Sigmoid colon (tissue), 7 donors: Measurements from ENCODE around the gene HMGCS2. TPM values are rescaled to one million over a fixed set of nuclear protein-coding genes. Genes with fewer than 3 reads are reported as not detected.

ENCODE experiments used
- DNase-seq: peaks from one replicate; pipeline ENCODE4 v3.0.0-alpha.2; 2019
- H3K27ac ChIP-seq, 4 donors: fragments of 200-600 bp; sonication (generic); one replicate each; pipeline ENCODE4 v1.5.1; 2016 to 2019; ENCODE audit warnings: mild to moderate bottlenecking in 1 of 4
- H3K27me3 ChIP-seq, 3 donors: fragments of 200-600 bp; sonication (generic); one replicate each; pipeline ENCODE4 v1.5.1; 2019; ENCODE audit warnings: mild to moderate bottlenecking in 1 of 3
- H3K36me3 ChIP-seq, 4 donors: fragments of 200-600 bp; sonication (generic); one replicate each; pipeline ENCODE4 v1.5.1; 2016 to 2019
- H3K4me1 ChIP-seq, 4 donors: fragments of 200-600 bp; sonication (generic); one replicate each; pipeline ENCODE4 v1.5.1; 2017 to 2019
- H3K4me3 ChIP-seq, 4 donors: fragments of 200-600 bp; sonication (generic); one replicate each; pipeline ENCODE4 v1.5.1; 2017 to 2019; ENCODE audit warnings: mild to moderate bottlenecking in 2 of 4, moderate library complexity in 1 of 4
- H3K9me3 ChIP-seq, 4 donors: fragments of 200-600 bp in 3 of 4; sonication (generic) in 3 of 4; one replicate each; pipeline versions ENCODE4 v1.5.1 to v1.6.1; 2013 to 2019
- EP300 ChIP-seq, 4 donors: sonication (generic); formaldehyde crosslinking; IDR thresholded peaks; one replicate each; pipeline ENCODE4 v1.6.1; 2017; ENCODE audit warnings: antibody characterized with exemption in 4 of 4
- POLR2A ChIP-seq, 2 donors: fragments of 450-650 bp; IDR thresholded peaks; one replicate each; pipeline ENCODE4 v1.6.1; 2016; ENCODE audit warnings: antibody characterized with exemption in 2 of 2, mild to moderate bottlenecking in 2 of 2, moderate library complexity in 2 of 2
- POLR2AphosphoS5 ChIP-seq, 4 donors: sonication (generic); formaldehyde crosslinking; IDR thresholded peaks; one replicate each; pipeline ENCODE4 v1.6.1; 2017; ENCODE audit warnings: antibody characterized with exemption in 4 of 4
- WGBS, 2 donors: extraction: QIAGEN DNeasy Blood & Tissue Kit; methylation state at CpG; one replicate each; pipeline ENCODE4 v1.1.7; 2013; 5-methylcytosine and 5-hydroxymethylcytosine counted together
- intact Hi-C: fragments of 100-400 bp; cut with DNase I; formaldehyde crosslinking; loops from one replicate; pipeline ENCODE4 v1.15.1; 2023
- polyA plus RNA-seq, 3 donors: library from polyadenylated mRNA; stranded (reverse); fragments of 200-250 nt; gene quantifications; one replicate each; pipeline ENCODE4 v1.2.3, GENCODE V29; 2013
- total RNA-seq, 4 donors: library from RNA; depleted of rRNA; stranded (reverse); fragments of >200 nt; gene quantifications; one replicate each; pipeline ENCODE4 v1.1.0, GENCODE V29; 2016
- TF ChIP-seq, protein P1 (sequence below), 4 experiments: fragments of 450-650 bp in 3 of 4; fragments of 200-600 bp in 1 of 4; IDR thresholded peaks; one replicate each; pipeline ENCODE4 v1.5.1; 2016 to 2019; ENCODE audit warnings: antibody characterized with exemption in 4 of 4, mild to moderate bottlenecking in 3 of 4, moderate library complexity in 2 of 4
- donor health status: healthy with polysubstance abuse.
- donor health status: Bipolar disorder and iron deficiency.
- donor health status: healthy.

HMGCS2 gene
- total and polyA plus RNA-seq, 7 donors = 2.8 to 607 (median 165) TPM; not detected in 3

DNA sequence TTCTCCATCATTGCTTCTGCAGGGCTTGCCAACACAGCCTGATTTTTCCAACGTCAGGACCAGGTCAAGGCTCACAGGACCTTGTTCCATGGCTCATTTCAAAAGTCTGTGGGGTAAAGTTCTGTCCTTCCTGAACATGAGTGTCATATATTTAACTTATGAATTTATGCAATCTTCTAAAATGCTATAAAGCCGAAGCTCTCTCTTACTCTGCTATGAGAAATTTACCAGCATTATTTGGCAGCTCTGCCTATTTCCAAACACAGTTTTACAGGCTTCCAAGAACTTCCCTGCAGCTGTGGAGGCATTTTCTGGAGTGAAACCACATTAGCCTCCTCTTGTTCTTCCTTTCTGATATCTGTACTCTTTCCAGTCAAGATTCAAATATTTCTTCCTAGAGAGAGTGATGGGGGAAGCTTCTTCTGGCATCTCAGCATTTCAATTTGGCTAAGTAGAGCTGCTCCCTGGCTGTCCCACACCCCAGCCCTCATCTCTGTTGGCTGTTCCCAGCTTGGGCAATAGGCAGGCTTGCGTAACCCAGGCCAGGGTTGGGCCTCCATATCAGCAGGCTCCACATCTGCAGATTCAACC, 15.6 kb upstream of the HMGCS2 start:
- intact Hi-C loops = no loop called here
- H3K9me3 ChIP-seq = no peaks in the 10 kb centered on the region
- H3K4me1 ChIP-seq = peaks cover 0 to 33% (median 20%) of the 10 kb centered on the region in 4 donors
- DNase-seq = peak; percentile 85
- no peak overlapping the region for H3K4me3 ChIP-seq
- WGBS, 2 donors = 29 to 61% methylated on average over 3 of the region's 3 CpGs
- no peaks in the 10 kb centered on the region for H3K36me3 ChIP-seq
- peak overlapping the region in 1 of 4 donors; percentile 20 for H3K27ac ChIP-seq
- TF ChIP-seq, protein P1, sequence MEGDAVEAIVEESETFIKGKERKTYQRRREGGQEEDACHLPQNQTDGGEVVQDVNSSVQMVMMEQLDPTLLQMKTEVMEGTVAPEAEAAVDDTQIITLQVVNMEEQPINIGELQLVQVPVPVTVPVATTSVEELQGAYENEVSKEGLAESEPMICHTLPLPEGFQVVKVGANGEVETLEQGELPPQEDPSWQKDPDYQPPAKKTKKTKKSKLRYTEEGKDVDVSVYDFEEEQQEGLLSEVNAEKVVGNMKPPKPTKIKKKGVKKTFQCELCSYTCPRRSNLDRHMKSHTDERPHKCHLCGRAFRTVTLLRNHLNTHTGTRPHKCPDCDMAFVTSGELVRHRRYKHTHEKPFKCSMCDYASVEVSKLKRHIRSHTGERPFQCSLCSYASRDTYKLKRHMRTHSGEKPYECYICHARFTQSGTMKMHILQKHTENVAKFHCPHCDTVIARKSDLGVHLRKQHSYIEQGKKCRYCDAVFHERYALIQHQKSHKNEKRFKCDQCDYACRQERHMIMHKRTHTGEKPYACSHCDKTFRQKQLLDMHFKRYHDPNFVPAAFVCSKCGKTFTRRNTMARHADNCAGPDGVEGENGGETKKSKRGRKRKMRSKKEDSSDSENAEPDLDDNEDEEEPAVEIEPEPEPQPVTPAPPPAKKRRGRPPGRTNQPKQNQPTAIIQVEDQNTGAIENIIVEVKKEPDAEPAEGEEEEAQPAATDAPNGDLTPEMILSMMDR (IDR thresholded peaks at IDR 0.05) = no peak
- TF ChIP-seq POLR2AphosphoS5 (IDR thresholded peaks at IDR 0.05) = no peak
- TF ChIP-seq EP300 (IDR thresholded peaks at IDR 0.05) = no peak
- TF ChIP-seq POLR2A (IDR thresholded peaks at IDR 0.05) = no peak
- H3K27me3 ChIP-seq = no peaks in the 10 kb centered on the region

DNA sequence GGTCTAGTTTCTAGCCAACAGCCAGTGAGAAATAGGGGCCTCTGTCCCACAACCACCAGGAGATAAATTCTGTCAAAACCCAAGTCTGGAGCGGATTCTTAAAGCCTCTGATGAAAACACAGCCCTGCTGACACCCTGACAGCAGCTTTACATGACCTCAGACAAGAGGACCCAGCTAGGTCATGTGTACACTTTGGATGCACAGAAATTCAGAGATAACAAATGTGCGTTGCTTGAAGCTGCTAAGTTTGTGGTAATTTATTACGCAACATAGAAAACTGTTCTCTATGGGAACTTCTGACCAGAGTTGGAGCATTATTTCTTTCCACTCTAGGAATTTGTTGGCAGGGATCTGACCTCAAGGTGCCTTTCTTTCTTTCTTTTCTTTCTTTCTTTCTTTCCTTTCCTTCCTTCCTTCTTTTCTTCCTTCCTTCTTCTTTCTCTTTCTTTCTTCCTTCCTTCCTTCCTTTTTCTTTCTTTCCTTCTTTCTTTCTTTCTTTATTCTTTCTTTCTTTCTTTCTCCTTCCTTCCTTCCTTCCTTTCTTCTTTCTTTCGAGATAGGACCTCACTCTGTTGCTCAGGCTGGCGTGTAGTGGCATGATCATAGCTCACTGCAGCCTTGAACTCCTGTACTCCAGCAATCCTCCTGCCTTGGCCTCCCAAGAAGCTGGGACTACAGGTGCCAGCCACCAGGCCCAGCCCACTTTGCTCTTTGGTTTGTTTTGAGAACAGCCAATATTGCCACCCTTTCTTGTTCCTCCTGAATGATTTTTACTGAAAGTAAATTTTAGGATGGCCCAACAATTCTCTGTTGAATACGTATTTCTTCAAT, 14.9 kb upstream of the HMGCS2 start:
- DNase-seq = no peak
- WGBS, 2 donors = 70 to 75% methylated on average over 6 of the region's 6 CpGs
- intact Hi-C loops = no loop called here
- Histone ChIP-seq H3K4me3 (no peak overlapping the region), H3K36me3 (no peaks in the 10 kb centered on the region), H3K27ac (peak overlapping the region in 1 of 4 donors; percentile 20), H3K27me3 (no peaks in the 10 kb centered on the region), H3K4me1 (peaks cover 0 to 33% (median 20%) of the 10 kb centered on the region in 4 donors), H3K9me3 (no peaks in the 10 kb centered on the region)
- no peak for TF ChIP-seq EP300 (IDR thresholded peaks at IDR 0.05)
- TF ChIP-seq POLR2AphosphoS5 (IDR thresholded peaks at IDR 0.05) = no peak
- TF ChIP-seq POLR2A (IDR thresholded peaks at IDR 0.05) = no peak
- TF ChIP-seq, protein P1 (IDR thresholded peaks at IDR 0.05) = no peak

DNA sequence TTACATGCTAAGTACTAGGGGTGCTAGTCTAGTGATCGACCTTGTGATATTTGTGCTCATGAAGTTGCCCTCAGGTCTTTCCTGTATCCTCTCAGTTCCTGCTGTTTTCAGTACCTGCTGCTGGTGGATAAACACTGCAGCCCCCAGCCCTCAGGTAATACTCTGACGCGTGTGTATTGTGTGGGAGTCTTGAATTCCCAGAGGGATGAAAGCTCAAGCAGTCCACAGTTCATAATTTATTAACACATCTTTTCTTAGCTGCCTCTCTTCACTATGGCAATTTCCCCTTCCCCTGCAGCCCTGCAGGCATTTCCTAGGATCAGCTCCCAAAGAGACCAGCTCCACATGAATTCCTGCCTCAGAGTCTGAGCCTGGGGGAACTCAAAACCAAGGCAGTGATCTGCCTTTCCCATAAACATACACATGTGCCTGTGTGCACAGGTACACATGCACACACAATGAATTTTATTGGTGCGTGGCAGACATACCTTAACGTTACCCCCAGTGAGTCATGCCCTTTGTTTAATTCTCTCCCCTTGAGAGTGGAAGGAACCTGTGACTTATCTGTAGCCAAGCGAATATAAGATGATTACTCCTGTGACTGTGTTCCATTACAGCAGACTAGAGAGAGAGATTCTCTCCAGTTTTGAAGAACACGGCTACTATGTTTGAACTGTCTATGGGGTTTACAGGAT, 14.1 kb upstream of the HMGCS2 start:
- H3K9me3 ChIP-seq = no peaks in the 10 kb centered on the region
- no peak overlapping the region for H3K27ac ChIP-seq
- TF ChIP-seq POLR2AphosphoS5 (IDR thresholded peaks at IDR 0.05) = no peak
- TF ChIP-seq POLR2A (IDR thresholded peaks at IDR 0.05) = no peak
- TF ChIP-seq, protein P1 (IDR thresholded peaks at IDR 0.05) = no peak
- no peak for TF ChIP-seq EP300 (IDR thresholded peaks at IDR 0.05)
- intact Hi-C loops = no loop called here
- H3K36me3 ChIP-seq = no peaks in the 10 kb centered on the region
- 46 to 69% methylated on average over 7 of the region's 7 CpGs for WGBS, 2 donors
- peaks cover 0 to 31% (median 19%) of the 10 kb centered on the region in 4 donors for H3K4me1 ChIP-seq
- no peak overlapping the region for H3K4me3 ChIP-seq
- no peaks in the 10 kb centered on the region for H3K27me3 ChIP-seq
- no peak for DNase-seq

DNA sequence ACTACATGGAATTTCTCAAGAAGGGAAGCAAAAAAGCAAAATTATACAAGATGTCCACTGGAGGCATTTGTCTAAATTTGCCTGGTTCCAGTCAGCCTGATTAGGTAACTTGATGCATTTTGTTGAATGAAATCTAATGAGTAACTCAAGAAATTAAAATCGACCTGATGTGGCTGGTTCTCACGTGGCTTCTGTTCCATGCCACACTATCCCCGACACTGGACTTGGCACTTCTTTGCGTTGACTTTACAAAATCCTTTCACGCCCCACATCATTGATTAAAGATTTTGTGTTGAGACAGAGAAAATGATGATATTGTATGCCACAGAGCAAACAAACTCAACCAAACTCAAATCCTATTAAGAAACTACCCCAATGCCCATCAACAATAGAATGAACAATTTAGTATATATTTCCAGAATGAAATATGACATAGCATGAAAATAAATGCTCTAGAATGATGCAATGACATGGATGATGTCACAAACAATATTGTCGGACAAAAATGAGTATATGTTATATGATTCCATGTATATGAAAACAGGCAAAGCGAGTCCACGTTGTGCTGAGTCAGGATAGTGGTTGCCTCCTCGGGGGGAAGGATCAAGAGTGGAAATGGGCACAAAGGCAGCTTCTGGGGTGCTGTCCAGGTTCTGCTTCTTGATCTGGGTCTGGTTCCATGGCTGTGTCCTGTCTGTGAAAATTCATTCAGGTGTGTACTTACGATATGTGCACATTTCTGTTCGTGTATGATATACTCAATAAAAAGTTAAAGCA, 12.9 kb upstream of the HMGCS2 start:
- DNase-seq = no peak
- 87 to 95% methylated on average over 11 of the region's 11 CpGs for WGBS, 2 donors
- no peaks in the 10 kb centered on the region for H3K9me3 ChIP-seq

More for the DNA sequence above, 12.9 kb upstream of the HMGCS2 start:
- Histone ChIP-seq H3K4me1 (peaks cover 0 to 29% (median 17%) of the 10 kb centered on the region in 4 donors), H3K27me3 (no peaks in the 10 kb centered on the region), H3K27ac (no peak overlapping the region), H3K36me3 (no peaks in the 10 kb centered on the region), H3K4me3 (no peak overlapping the region)
- intact Hi-C loops = no loop called here
- TF ChIP-seq POLR2A (IDR thresholded peaks at IDR 0.05) (no peak), EP300 (IDR thresholded peaks at IDR 0.05) (no peak), POLR2AphosphoS5 (IDR thresholded peaks at IDR 0.05) (no peak)
- TF ChIP-seq, protein P1 (IDR thresholded peaks at IDR 0.05) = no peak
